Measurements from ENCODE around the gene ZFP42.

Gene ZFP42

GRCh38 chr4:187995322-187996207, at the start of gene ZFP42:
ZFP42 (plus strand) TSS chr4:187995771; CDS start chr4:188002808, 7,037 bp downstream.
- no peak for DNase-seq (ENCODE audit: low read depth)
- no peak within 1 kb of the TSS for H3K4me3 ChIP-seq (ENCODE audit: low read depth, low read length)
- TF ChIP-seq CTCF (conservative IDR thresholded peaks at IDR 0.05; ENCODE audit: low read depth, low read length), result no peak

GRCh38 chr4:187961171-187961570, 34.4 kb upstream of the ZFP42 start:
- DNase-seq (ENCODE audit: low read depth), result no peak
- H3K4me3 ChIP-seq (ENCODE audit: low read depth, low read length), result no peak overlapping the region
- no peak for TF ChIP-seq CTCF (conservative IDR thresholded peaks at IDR 0.05; ENCODE audit: low read depth, low read length)

GRCh38 chr4:187961961-187962360, 33.6 kb upstream of the ZFP42 start:
- TF ChIP-seq CTCF (conservative IDR thresholded peaks at IDR 0.05; ENCODE audit: low read depth, low read length), result no peak
- no peak for DNase-seq (ENCODE audit: low read depth)
- no peak overlapping the region for H3K4me3 ChIP-seq (ENCODE audit: low read depth, low read length)

- no peak overlapping the region for H3K4me3 ChIP-seq (ENCODE audit: low read depth, low read length)
- no peak for DNase-seq (ENCODE audit: low read depth)
- no peak for TF ChIP-seq CTCF (conservative IDR thresholded peaks at IDR 0.05; ENCODE audit: low read depth, low read length)
These were observed 32.6 kb upstream of the ZFP42 start for GRCh38 chr4:187962926-187963325.

GRCh38 chr4:187965726-187966125, 29.8 kb upstream of the ZFP42 start:
- no peak for TF ChIP-seq CTCF (conservative IDR thresholded peaks at IDR 0.05; ENCODE audit: low read depth, low read length)
- H3K4me3 ChIP-seq (ENCODE audit: low read depth, low read length), result no peak overlapping the region
- no peak for DNase-seq (ENCODE audit: low read depth)

- DNase-seq (ENCODE audit: low read depth), result no peak
- H3K4me3 ChIP-seq (ENCODE audit: low read depth, low read length), result no peak overlapping the region
- TF ChIP-seq CTCF (conservative IDR thresholded peaks at IDR 0.05; ENCODE audit: low read depth, low read length), result no peak
These were observed 23.4 kb upstream of the ZFP42 start for GRCh38 chr4:187972135-187972534.

GRCh38 chr4:187983746-187984145, 11.8 kb upstream of the ZFP42 start:
- TF ChIP-seq CTCF (conservative IDR thresholded peaks at IDR 0.05; ENCODE audit: low read depth, low read length), result no peak
- no peak for DNase-seq (ENCODE audit: low read depth)
- H3K4me3 ChIP-seq (ENCODE audit: low read depth, low read length), result no peak overlapping the region

Measured in choroid plexus epithelial cell (primary cell).